Colon (tissue), 2 donors: ENCODE results near the gene CARMIL1.
"Not testable (repeated sequence)": the region's sequence is repeated elsewhere in the genome, so short reads cannot be mapped to it uniquely, and the experiment has no call there.

Source experiments
- FAIRE-seq: peaks from 2 replicates; lab custom pipeline; 2012; peaks lifted over from hg19 to GRCh38; lab: Jason Lieb, UNC
- donor health status: control.
- donor health status: control.

The CARMIL1 gene

DNA sequence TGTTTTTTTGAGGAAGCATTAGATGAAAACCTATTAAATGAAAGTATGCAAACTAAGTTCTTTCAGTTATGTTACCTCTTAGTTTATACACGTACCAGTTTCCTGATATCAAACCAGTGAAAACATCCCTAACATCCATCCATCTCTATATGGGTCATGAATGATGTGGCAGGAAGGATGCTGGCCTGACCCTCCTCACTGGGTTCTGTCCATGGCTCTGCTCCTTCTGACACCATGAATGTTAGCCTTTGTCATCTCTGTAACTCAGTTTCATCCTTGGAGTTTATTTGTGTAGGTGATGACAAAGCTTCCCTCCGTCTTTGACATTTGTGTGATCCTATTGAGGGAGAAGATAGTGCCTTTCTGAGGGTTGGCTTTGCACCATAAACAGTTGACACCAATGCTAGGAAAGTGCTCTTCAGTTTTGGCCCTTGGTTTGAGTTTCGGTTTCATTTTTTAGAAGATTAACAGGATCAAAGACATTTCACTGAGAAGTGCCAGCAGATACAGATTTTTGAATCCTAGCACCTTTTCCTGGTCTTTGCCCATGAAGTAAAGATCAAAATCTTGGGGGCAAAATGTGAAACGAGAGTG, 300.8 kb downstream of the CARMIL1 start:
- FAIRE-seq, result no peak

DNA sequence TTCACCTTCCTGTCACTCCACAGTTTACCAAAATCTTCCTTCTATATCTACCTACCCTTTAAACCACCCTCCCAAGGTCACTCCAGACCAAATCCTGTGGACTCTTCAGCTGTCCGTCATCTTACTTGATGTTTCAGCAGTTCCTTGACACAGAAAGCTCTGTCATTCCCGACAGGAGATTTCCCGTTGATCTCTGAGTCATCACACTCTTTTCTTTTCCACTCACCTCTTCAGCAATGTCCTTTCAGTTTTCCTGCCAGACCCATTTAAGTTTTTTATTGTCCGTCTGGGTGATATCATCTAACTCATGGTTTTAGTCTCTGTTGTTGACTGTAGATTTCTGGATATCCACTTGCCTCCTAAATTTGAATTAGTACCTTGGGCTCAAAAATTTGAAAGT, 302.9 kb downstream of the CARMIL1 start:
- FAIRE-seq, result no peak

DNA sequence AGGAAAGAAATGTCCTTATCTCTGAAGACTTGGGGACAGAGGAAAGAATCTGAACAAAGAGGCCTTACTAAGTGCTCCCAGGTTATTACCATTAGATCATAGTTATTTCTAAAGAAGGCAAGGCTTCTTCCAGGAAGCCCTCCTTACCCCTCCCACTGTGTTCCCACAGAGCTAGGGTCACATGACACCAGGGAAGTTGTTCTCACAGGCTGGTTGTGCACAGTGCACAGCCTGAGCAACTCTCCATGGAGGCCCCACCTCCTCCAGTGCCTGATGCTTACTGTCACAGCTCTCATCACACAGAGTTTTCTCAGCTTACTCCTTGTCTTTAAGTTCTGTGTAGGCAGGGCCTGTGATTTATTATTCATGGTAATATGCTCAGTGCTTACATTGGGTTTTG, 303.9 kb downstream of the CARMIL1 start:
- no peak for FAIRE-seq

DNA sequence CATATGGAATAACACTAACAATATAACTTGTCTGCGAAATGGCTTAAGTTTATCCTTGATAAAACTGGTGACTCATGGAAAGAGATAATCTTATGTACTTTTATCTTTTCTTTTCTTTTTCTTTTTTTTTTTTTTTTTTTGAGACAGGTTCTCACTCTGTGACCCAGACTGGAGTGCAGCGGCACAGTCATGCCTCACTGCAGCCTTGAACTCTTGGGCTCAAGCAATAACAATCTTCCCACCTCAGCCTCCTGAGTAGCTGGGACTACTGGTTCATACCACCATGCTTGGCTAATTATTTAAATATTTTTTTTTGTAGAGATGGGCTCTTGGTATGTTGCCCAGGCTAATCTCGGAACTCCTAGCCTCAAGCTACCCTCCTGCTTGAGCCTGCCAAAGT, 304.7 kb downstream of the CARMIL1 start:
- no peak for FAIRE-seq

GRCh38 chr6:25585225-25585624, 306.1 kb downstream of the CARMIL1 start:
- FAIRE-seq, result no peak

- not testable (repeated sequence) for FAIRE-seq
Measured at GRCh38 chr6:25586119-25586518, 306.9 kb downstream of the CARMIL1 start.

- no peak for FAIRE-seq
Measured at GRCh38 chr6:25586927-25587326, 307.8 kb downstream of the CARMIL1 start.

- no peak for FAIRE-seq
Measured at GRCh38 chr6:25590986-25591385, 311.8 kb downstream of the CARMIL1 start.

- no peak for FAIRE-seq
Measured at GRCh38 chr6:25596928-25597818, 318.0 kb downstream of the CARMIL1 start.

DNA sequence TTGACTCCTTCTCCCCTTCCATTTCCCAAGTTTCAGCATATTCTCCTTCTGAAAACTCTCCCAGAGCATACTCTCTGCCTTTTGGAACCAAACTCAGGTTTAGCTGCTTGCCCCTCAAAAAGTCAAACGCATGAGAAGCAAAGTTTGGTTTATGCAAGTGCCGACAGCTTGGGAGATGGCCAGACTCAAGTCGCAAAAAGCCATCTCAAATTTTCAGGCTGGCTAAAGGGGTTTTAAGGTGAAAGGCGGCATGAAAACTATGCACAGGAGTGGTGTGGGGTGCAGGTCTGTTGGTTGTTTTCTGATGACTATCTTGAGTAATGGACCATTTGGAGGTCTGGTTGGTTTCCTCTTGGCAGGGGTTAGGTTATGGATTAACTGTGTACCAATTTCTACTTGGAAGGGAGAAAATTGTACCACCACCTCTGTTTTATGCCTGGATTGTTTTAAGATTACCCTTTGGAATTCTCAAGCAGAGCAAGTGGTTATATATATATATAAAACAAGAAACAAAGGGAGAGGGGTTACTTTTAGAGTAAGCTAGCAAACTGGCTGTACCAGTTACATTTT, 320.4 kb downstream of the CARMIL1 start:
- FAIRE-seq, result no peak

GRCh38 chr6:25601800-25602673, 322.9 kb downstream of the CARMIL1 start:
- peak; percentile 66 for FAIRE-seq

DNA sequence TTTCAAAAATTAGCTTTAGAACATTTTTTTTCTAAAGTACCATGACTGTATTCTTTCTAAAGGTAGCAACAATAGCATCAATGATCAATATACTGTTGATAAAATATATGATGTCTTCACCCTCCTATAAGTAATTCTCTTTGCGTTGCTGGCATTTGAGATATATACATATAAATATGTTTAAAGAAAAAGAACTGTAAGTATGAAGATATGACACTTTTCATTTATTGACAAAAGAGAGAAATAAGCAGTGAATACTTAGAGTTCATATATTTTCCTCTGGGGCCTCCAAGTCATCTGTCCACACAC, 323.5 kb downstream of the CARMIL1 start:
- FAIRE-seq, result no peak

GRCh38 chr6:25603251-25603650, 324.1 kb downstream of the CARMIL1 start:
- FAIRE-seq, result no peak

GRCh38 chr6:25606151-25606550, 327.0 kb downstream of the CARMIL1 start:
- no peak for FAIRE-seq

GRCh38 chr6:25608558-25609174, 329.5 kb downstream of the CARMIL1 start:
- FAIRE-seq, result no peak

GRCh38 chr6:25612666-25613065, 333.5 kb downstream of the CARMIL1 start:
- FAIRE-seq, result no peak

DNA sequence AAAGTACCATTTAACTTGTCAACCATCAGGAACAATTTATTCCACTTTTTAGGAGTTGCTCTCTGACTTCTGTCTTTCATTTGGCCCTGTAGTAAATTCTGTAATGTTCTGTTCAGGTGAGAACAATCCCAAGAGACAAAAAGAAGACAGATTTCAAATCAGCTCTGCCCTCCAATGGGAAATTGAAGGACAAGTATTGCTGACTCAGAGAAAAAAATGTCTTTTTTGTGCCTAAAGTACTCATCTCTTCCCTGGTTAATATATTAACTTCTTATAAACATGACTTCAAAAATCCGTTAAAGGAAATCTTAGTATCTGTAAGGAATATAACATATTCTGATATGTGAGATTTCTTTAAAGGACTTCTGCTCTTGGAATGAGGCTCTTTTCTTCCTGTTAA, 334.2 kb downstream of the CARMIL1 start:
- FAIRE-seq, result no peak

GRCh38 chr6:25614052-25614451, 334.9 kb downstream of the CARMIL1 start:
- no peak for FAIRE-seq

DNA sequence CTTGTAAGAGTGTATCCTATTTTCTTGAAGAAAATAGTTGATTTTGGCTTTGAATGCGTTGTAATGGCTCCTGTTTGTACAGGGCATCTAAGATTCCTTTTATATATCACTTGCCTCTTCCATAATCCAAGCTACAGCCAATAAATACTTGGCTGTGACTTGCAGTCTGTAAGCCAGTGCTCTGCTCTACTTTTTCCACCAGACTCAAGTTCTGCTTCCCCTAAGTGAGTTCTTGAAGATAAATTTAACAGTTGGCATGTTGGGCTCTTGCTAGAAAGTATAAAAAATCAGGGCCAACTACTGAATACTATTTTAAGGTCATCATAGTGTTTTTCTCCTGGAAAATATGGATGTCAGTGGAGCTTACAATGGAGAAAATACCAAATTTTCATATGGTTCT, 336.3 kb downstream of the CARMIL1 start:
- no peak for FAIRE-seq

DNA sequence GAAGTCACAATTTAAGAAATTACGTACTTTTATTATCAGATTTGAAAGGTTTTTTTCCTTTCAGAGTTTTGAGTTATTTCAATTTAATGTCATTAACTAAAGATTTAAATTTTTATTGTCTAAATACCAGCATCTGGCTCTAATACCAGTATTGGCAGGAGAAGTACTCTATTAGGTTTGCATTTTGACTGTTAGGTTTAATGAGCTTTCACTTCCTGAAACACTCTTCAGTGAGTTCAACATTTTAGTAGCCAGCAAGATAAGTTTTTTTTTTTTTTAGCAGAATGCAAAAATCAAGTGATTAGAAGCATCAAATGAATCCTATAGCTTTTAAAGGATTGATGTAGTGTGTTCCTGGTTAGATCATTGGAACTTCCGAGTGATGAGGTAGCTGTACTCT, 338.8 kb downstream of the CARMIL1 start:
- no peak for FAIRE-seq

GRCh38 chr6:25619217-25619616, 340.0 kb downstream of the CARMIL1 start:
- no peak for FAIRE-seq

DNA sequence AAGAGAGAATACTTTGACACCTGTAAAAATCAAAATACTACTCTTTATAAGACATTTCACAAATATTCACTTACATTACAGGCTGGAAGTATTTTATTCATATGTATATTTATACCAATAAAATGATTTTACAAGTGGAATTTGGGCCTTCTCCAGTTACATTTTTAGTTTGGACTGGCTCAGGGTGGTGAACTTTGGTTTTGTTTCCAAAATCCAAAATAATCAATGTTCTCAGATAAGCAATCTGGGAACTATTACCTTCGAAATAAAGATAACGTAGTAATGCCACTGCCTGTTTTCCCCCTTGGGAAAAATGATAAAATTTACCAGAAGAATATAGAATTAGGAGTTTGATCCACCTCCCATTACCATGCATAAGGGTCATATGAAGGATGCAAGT, 341.2 kb downstream of the CARMIL1 start:
- FAIRE-seq, result no peak
